NCI-H2029 (cell line): ENCODE measurements around the gene KLK5.
"Not testable (repeated sequence)": the region's sequence is repeated elsewhere in the genome, so short reads cannot be mapped to it uniquely, and the experiment has no call there.

Experiments
- DNase-seq: peaks from one replicate; lab custom pipeline; 2025; lab: John Stamatoyannopoulos, UW

Gene KLK5

GRCh38 chr19:50921426-50922316 is 31.2 kb downstream of the KLK5 start:
- DNase-seq = no peak

GRCh38 chr19:50916069-50916468 is 36.8 kb downstream of the KLK5 start:
- DNase-seq = no peak

- no peak for DNase-seq
These were observed 39.8 kb downstream of the KLK5 start for GRCh38 chr19:50912727-50913716.

GRCh38 chr19:50912102-50912599 is 40.7 kb downstream of the KLK5 start:
- no peak for DNase-seq

GRCh38 chr19:50911206-50912101 is 41.4 kb downstream of the KLK5 start, which contains the start of gene KLK4:
TSS of gene KLK4 (minus strand) at chr19:50911395. CDS start at chr19:50910738, 657 bp downstream.
- no peak for DNase-seq

GRCh38 chr19:50910722-50911121 is 42.1 kb downstream of the KLK5 start:
- no peak for DNase-seq

- DNase-seq = peak; percentile 36
These were observed 43.4 kb downstream of the KLK5 start for GRCh38 chr19:50909240-50910070.

GRCh38 chr19:50908336-50908735 is 44.5 kb downstream of the KLK5 start:
- DNase-seq = no peak

GRCh38 chr19:50906217-50906616 is 46.6 kb downstream of the KLK5 start:
- DNase-seq = peak; percentile 26

- DNase-seq = no peak
These were observed 50.2 kb downstream of the KLK5 start for GRCh38 chr19:50902640-50903039.

GRCh38 chr19:50899569-50899968 is 53.3 kb downstream of the KLK5 start:
- DNase-seq = no peak

GRCh38 chr19:50898018-50898417 is 54.8 kb downstream of the KLK5 start:
- DNase-seq = no peak

- DNase-seq = no peak
These were observed 55.2 kb downstream of the KLK5 start for GRCh38 chr19:50897612-50898011.

GRCh38 chr19:50897191-50897607 is 55.6 kb downstream of the KLK5 start:
- DNase-seq = no peak

GRCh38 chr19:50896591-50897190 is 56.1 kb downstream of the KLK5 start:
- DNase-seq = peak; percentile 50

- DNase-seq = not testable (repeated sequence)
These were observed 56.7 kb downstream of the KLK5 start for GRCh38 chr19:50896089-50896590.

- no peak for DNase-seq
These were observed 58.1 kb downstream of the KLK5 start for GRCh38 chr19:50894478-50895356.
